GM23338 (cell line): ENCODE data around the gene MYO3B.

Experiments used
- CREB1 ChIP-seq: fragments of 250-450 bp; sonication (Bioruptor Pico); IDR thresholded peaks from 2 replicates; pipeline ENCODE4 v1.5.0; 2020; ENCODE audit warnings: low read depth, mild to moderate bottlenecking, moderate library complexity
- EZH2 ChIP-seq: fragments of 200-600 bp; sonication (generic); IDR thresholded peaks from one replicate; pipeline ENCODE4 v1.8.0; 2017; ENCODE audit warnings: antibody characterized with exemption, mild to moderate bottlenecking, low read depth; ENCODE audit not compliant: unreplicated experiment
- EZH2phosphoT487 ChIP-seq: fragments of 200-600 bp; sonication (generic); IDR thresholded peaks from one replicate; pipeline ENCODE4 v1.8.1; 2018; ENCODE audit warnings: antibody characterized with exemption; ENCODE audit not compliant: unreplicated experiment
- JUNB ChIP-seq: IDR thresholded peaks from one replicate; pipeline ENCODE4 v1.6.1; 2016; ENCODE audit warnings: antibody characterized with exemption; ENCODE audit not compliant: unreplicated experiment
- NANOG ChIP-seq: IDR thresholded peaks from 2 replicates; pipeline ENCODE4 v1.6.1; 2016; ENCODE audit warnings: antibody characterized with exemption, borderline replicate concordance
- POLR2AphosphoS5 ChIP-seq: IDR thresholded peaks from 2 replicates; pipeline ENCODE4 v1.6.1; 2016; ENCODE audit warnings: antibody characterized with exemption, low read depth
- ZNF331 ChIP-seq: fragments of 250-450 bp; sonication (Bioruptor Pico); IDR thresholded peaks from 2 replicates; pipeline ENCODE4 v1.5.0; 2020; ENCODE audit warnings: low read depth, mild to moderate bottlenecking, moderate library complexity
- TF ChIP-seq, protein P1 (sequence below), 2 experiments: fragments of 200-600 bp in 1 of 2; sonication (generic) in 1 of 2; conservative IDR thresholded peaks; 2 replicates each; pipeline versions ENCODE4 v1.5.1 to v1.6.1; 2016 to 2017; ENCODE audit warnings: antibody characterized with exemption in 2 of 2, low read depth in 2 of 2, mild to moderate bottlenecking in 2 of 2, moderate library complexity in 1 of 2
- TF ChIP-seq, protein P2 (sequence below): IDR thresholded peaks from one replicate; pipeline ENCODE4 v1.6.1; 2018; ENCODE audit warnings: antibody characterized with exemption; ENCODE audit not compliant: unreplicated experiment
- TF ChIP-seq, protein P3 (sequence below): IDR thresholded peaks from 2 replicates; pipeline ENCODE4 v1.6.1; 2016; ENCODE audit warnings: antibody characterized with exemption

DNA sequence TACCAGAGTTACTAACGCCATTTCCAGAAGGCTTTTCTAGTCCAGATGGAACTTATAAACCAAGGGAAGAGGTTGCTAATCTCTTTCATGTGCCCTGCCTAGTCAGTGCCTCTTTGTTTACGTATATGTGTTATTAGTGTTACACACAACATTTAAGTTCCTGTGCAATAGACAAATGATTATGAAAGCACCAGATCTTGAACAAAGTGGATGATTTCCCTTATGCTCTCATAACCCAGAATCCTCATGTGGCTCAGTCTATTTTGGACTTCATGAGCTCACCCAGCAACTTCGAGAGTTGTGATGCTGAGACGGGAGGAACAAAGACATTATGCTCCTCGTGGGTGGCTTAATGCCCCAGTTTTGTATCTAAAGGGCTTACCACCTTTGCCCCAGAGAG, 322.8 kb downstream of the MYO3B start:
- TF ChIP-seq, protein P1, sequence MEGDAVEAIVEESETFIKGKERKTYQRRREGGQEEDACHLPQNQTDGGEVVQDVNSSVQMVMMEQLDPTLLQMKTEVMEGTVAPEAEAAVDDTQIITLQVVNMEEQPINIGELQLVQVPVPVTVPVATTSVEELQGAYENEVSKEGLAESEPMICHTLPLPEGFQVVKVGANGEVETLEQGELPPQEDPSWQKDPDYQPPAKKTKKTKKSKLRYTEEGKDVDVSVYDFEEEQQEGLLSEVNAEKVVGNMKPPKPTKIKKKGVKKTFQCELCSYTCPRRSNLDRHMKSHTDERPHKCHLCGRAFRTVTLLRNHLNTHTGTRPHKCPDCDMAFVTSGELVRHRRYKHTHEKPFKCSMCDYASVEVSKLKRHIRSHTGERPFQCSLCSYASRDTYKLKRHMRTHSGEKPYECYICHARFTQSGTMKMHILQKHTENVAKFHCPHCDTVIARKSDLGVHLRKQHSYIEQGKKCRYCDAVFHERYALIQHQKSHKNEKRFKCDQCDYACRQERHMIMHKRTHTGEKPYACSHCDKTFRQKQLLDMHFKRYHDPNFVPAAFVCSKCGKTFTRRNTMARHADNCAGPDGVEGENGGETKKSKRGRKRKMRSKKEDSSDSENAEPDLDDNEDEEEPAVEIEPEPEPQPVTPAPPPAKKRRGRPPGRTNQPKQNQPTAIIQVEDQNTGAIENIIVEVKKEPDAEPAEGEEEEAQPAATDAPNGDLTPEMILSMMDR (conservative IDR thresholded peaks at IDR 0.05; ENCODE audit: low read depth in 2 of 2), result no peak
- TF ChIP-seq EZH2phosphoT487, result no peak
- TF ChIP-seq POLR2AphosphoS5, result no peak
- no peak for TF ChIP-seq CREB1 (CRISPR knock-in tag)
- no peak for TF ChIP-seq JUNB
- TF ChIP-seq, protein P2, sequence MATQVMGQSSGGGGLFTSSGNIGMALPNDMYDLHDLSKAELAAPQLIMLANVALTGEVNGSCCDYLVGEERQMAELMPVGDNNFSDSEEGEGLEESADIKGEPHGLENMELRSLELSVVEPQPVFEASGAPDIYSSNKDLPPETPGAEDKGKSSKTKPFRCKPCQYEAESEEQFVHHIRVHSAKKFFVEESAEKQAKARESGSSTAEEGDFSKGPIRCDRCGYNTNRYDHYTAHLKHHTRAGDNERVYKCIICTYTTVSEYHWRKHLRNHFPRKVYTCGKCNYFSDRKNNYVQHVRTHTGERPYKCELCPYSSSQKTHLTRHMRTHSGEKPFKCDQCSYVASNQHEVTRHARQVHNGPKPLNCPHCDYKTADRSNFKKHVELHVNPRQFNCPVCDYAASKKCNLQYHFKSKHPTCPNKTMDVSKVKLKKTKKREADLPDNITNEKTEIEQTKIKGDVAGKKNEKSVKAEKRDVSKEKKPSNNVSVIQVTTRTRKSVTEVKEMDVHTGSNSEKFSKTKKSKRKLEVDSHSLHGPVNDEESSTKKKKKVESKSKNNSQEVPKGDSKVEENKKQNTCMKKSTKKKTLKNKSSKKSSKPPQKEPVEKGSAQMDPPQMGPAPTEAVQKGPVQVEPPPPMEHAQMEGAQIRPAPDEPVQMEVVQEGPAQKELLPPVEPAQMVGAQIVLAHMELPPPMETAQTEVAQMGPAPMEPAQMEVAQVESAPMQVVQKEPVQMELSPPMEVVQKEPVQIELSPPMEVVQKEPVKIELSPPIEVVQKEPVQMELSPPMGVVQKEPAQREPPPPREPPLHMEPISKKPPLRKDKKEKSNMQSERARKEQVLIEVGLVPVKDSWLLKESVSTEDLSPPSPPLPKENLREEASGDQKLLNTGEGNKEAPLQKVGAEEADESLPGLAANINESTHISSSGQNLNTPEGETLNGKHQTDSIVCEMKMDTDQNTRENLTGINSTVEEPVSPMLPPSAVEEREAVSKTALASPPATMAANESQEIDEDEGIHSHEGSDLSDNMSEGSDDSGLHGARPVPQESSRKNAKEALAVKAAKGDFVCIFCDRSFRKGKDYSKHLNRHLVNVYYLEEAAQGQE, result no peak
- no peak for TF ChIP-seq EZH2
- no peak for TF ChIP-seq NANOG
- no peak for TF ChIP-seq ZNF331
- TF ChIP-seq, protein P3, sequence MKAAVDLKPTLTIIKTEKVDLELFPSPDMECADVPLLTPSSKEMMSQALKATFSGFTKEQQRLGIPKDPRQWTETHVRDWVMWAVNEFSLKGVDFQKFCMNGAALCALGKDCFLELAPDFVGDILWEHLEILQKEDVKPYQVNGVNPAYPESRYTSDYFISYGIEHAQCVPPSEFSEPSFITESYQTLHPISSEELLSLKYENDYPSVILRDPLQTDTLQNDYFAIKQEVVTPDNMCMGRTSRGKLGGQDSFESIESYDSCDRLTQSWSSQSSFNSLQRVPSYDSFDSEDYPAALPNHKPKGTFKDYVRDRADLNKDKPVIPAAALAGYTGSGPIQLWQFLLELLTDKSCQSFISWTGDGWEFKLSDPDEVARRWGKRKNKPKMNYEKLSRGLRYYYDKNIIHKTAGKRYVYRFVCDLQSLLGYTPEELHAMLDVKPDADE, result no peak
